Hepatocyte (in vitro differentiated cells): ENCODE results near the gene MMP28. TPM values are rescaled to one million over a fixed set of nuclear protein-coding genes. Genes with fewer than 3 reads are reported as not detected.

Source experiments
- DNase-seq: peaks from one replicate; pipeline ENCODE4 v3.0.0-alpha.2; 2016; ENCODE audit warnings: low spot score
- H2AFZ ChIP-seq: fragments of 200-600 bp; sonication (generic); 2 replicates; pipeline ENCODE4 v1.6.0; 2016; ENCODE audit warnings: antibody characterized with exemption, mild to moderate bottlenecking
- H3K27ac ChIP-seq: fragments of 200-600 bp; sonication (generic); 2 replicates; pipeline ENCODE4 v1.5.1; 2016; ENCODE audit warnings: mild to moderate bottlenecking
- H3K27me3 ChIP-seq: fragments of 200-600 bp; sonication (generic); 2 replicates; pipeline ENCODE4 v1.6.1; 2016
- H3K36me3 ChIP-seq: fragments of 200-600 bp; sonication (generic); replicated peaks from 2 replicates; pipeline ENCODE4 v1.5.1; 2016; ENCODE audit warnings: low read depth; ENCODE audit not compliant: insufficient read depth
- H3K4me1 ChIP-seq: fragments of 200-600 bp; sonication (generic); 2 replicates; pipeline ENCODE4 v1.5.1; 2016; ENCODE audit warnings: mild to moderate bottlenecking, moderate library complexity; ENCODE audit not compliant: insufficient read depth
- H3K4me2 ChIP-seq: fragments of 200-600 bp; sonication (generic); 2 replicates; pipeline ENCODE4 v1.6.0; 2016
- H3K4me3 ChIP-seq: fragments of 200-600 bp; sonication (generic); 2 replicates; pipeline ENCODE4 v1.5.1; 2016; ENCODE audit warnings: mild to moderate bottlenecking
- H3K79me2 ChIP-seq: fragments of 200-600 bp; sonication (generic); 2 replicates; pipeline ENCODE4 v1.6.0; 2017; ENCODE audit warnings: mild to moderate bottlenecking
- H3K9me2 ChIP-seq: fragments of 200-600 bp; sonication (generic); replicated peaks from 2 replicates; pipeline ENCODE4 v1.6.0; 2017; ENCODE audit warnings: mild to moderate bottlenecking; ENCODE audit not compliant: insufficient read depth
- H3K9me3 ChIP-seq: fragments of 200-600 bp; sonication (generic); 2 replicates; pipeline ENCODE4 v1.5.1; 2016; ENCODE audit warnings: low read depth, mild to moderate bottlenecking
- H4K20me1 ChIP-seq: fragments of 200-600 bp; sonication (generic); 2 replicates; pipeline ENCODE4 v1.6.0; 2016; ENCODE audit warnings: mild to moderate bottlenecking; ENCODE audit not compliant: insufficient read depth, poor library complexity, severe bottlenecking
- CTCF ChIP-seq: fragments of 200-600 bp; sonication (generic); IDR thresholded peaks from 2 replicates; pipeline ENCODE4 v1.5.1; 2016; ENCODE audit warnings: antibody characterized with exemption, mild to moderate bottlenecking; ENCODE audit not compliant: poor library complexity
- EZH2 ChIP-seq: fragments of 200-600 bp; sonication (generic); IDR thresholded peaks from 2 replicates; pipeline ENCODE4 v1.6.1; 2016; ENCODE audit warnings: antibody characterized with exemption, mild to moderate bottlenecking, borderline replicate concordance
- EZH2phosphoT487 ChIP-seq: fragments of 200-600 bp; sonication (generic); IDR thresholded peaks from one replicate; pipeline ENCODE4 v1.6.1; 2018; ENCODE audit warnings: antibody characterized with exemption, mild to moderate bottlenecking, low read depth, moderate library complexity; ENCODE audit not compliant: unreplicated experiment, severe bottlenecking
- WGBS: methylation state at CpG from one replicate; pipeline ENCODE4 v1.1.6; 2016; ENCODE audit warnings: low lambda C conversion rate; ENCODE audit errors: missing lambda C conversion rate; 5-methylcytosine and 5-hydroxymethylcytosine counted together
- polyA plus RNA-seq: library from polyadenylated mRNA; unstranded; fragments of >200 nt; fragmentation: Nextera tagmentation; extraction: Ambion mirVana; gene quantifications from 2 replicates; pipeline ENCODE4 v1.2.1, GENCODE V29; 2016
- total RNA-seq: library from RNA; depleted of rRNA; stranded (reverse); fragments of >200 nt; gene quantifications from 2 replicates; pipeline ENCODE4 v1.2.3, GENCODE V29; 2014

MMP28 gene
- total and polyA plus RNA-seq, 2 experiments from 2014 or later, result 12.0 to 18.0 TPM

- peak overlapping the region; percentile 97 for H3K4me2 ChIP-seq
- no peaks in the 10 kb centered on the region for H3K27me3 ChIP-seq
- peaks cover 13% of the 10 kb centered on the region for H3K4me1 ChIP-seq
- WGBS, result 35% methylated on average over 17 of the region's 17 CpGs
- H3K36me3 ChIP-seq, result no peaks in the 10 kb centered on the region
- TF ChIP-seq EZH2phosphoT487 (no peak), CTCF (no peak), EZH2 (no peak)
- H4K20me1 ChIP-seq, result no peaks in the 10 kb centered on the region
- H2AFZ ChIP-seq, result peak overlapping the region; percentile 66
- no peak for DNase-seq
- H3K4me3 ChIP-seq, result no peak overlapping the region
- no peaks in the 10 kb centered on the region for H3K79me2 ChIP-seq
- H3K9me2 ChIP-seq, result no peaks in the 10 kb centered on the region
- H3K9me3 ChIP-seq, result no peaks in the 10 kb centered on the region
- no peak overlapping the region for H3K27ac ChIP-seq
These were observed 31.7 kb downstream of the MMP28 start for GRCh38 chr17:35763767-35764122.

DNA sequence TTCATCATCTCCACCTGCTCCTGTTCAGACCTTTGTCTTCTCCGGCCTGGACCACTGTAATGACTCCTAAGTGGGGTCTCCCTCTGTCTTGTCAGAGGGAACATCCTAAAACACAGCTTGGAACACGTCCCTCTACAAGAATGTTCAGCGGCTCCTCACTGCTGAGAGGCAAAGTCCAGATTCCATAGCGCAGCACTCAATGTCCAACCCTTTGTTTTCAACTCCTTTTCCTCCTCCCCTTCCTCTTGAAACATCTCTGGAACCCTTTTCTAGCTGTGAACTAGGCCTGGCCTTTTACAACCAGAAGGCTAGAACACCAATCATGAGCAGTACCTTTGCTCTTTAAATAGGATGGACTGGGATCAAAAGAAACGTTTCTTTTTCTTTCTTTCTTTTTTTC is 33.8 kb downstream of the MMP28 start:
- no peak for DNase-seq
- Histone ChIP-seq H3K27ac (no peak overlapping the region), H3K9me3 (no peaks in the 10 kb centered on the region), H3K4me1 (peaks cover 13% of the 10 kb centered on the region), H3K79me2 (no peaks in the 10 kb centered on the region), H2AFZ (no peak overlapping the region), H3K4me2 (no peak overlapping the region), H3K4me3 (no peak overlapping the region), H3K9me2 (no peaks in the 10 kb centered on the region), H4K20me1 (no peaks in the 10 kb centered on the region), H3K27me3 (no peaks in the 10 kb centered on the region), H3K36me3 (no peaks in the 10 kb centered on the region)
- TF ChIP-seq EZH2 (no peak), CTCF (no peak), EZH2phosphoT487 (no peak)
- WGBS, result 85% methylated on average over 5 of the region's 5 CpGs

- TF ChIP-seq EZH2 (no peak), EZH2phosphoT487 (no peak), CTCF (no peak)
- 45% methylated on average over 1 of the region's 1 CpG for WGBS
- no peak within 1 kb of the TSS for H2AFZ ChIP-seq
- no peaks in the 10 kb centered on the region for H3K36me3 ChIP-seq
- H3K27me3 ChIP-seq, result no peaks in the 10 kb centered on the region
- H3K9me2 ChIP-seq, result no peaks in the 10 kb centered on the region
- peaks cover 13% of the 10 kb centered on the region for H3K4me1 ChIP-seq
- H3K4me3 ChIP-seq, result no peak within 1 kb of the TSS
- no peaks in the 10 kb centered on the region for H3K9me3 ChIP-seq
- no peaks in the 10 kb centered on the region for H4K20me1 ChIP-seq
- H3K27ac ChIP-seq, result no peak within 1 kb of the TSS
- no peak for DNase-seq
- no peaks in the 10 kb centered on the region for H3K79me2 ChIP-seq
- H3K4me2 ChIP-seq, result no peak within 1 kb of the TSS
These were observed 34.9 kb downstream of the MMP28 start, which contains the start of gene C17orf50 for GRCh38 chr17:35760587-35760986. Gene C17orf50 (plus strand): TSS chr17:35760887. CDS start chr17:35760942, 55 bp downstream.

DNA sequence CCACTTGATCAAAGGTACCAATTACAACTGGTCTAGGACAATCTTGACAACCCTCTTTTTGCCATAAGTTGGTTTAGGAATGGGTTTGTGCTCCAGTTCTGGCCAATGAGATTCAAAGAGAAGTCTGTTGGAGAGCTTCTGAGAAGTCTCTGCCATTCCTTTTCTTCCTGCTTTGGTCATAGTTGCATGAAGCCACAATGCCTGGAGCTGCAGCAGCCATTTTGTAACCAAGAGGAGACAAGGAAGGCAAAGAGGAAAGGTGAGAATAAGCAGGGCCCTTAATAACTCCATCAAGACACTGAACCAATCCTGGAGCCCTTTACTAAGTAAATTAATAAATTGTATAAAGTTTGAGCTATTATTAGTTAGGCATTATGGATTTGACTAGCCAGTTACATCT is 38.2 kb downstream of the MMP28 start:
- H3K27ac ChIP-seq, result no peak overlapping the region
- no peak overlapping the region for H2AFZ ChIP-seq
- H3K4me2 ChIP-seq, result no peak overlapping the region
- H3K9me3 ChIP-seq, result no peaks in the 10 kb centered on the region
- H3K4me1 ChIP-seq, result no peaks in the 10 kb centered on the region
- no peaks in the 10 kb centered on the region for H3K9me2 ChIP-seq
- no peaks in the 10 kb centered on the region for H3K27me3 ChIP-seq
- H3K4me3 ChIP-seq, result no peak overlapping the region
- no peaks in the 10 kb centered on the region for H3K79me2 ChIP-seq
- no peaks in the 10 kb centered on the region for H4K20me1 ChIP-seq
- TF ChIP-seq EZH2, result no peak
- no peak for TF ChIP-seq CTCF
- TF ChIP-seq EZH2phosphoT487, result no peak
- no peak for DNase-seq
- H3K36me3 ChIP-seq, result no peaks in the 10 kb centered on the region
